Spleen (tissue), 11 donors: ENCODE results near the gene MGAT4D. TPM values are rescaled to one million over a fixed set of nuclear protein-coding genes. Genes with fewer than 3 reads are reported as not detected.
A peak's percentile ranks its signal among the peaks of the same experiment; 100 is the strongest.
"Not testable (repeated sequence)": the region's sequence is repeated elsewhere in the genome, so short reads cannot be mapped to it uniquely, and the experiment has no call there.

Source experiments
- DNase-seq: peaks from one replicate; pipeline ENCODE4 v3.0.0-alpha.2; 2020
- H3K27ac ChIP-seq, 8 donors: fragments of 200-600 bp; sonication (generic) in 7 of 8; 1 replicate in 4 of 8; 2 replicates in 4 of 8; pipeline versions ENCODE4 v1.5.0 to v1.8.0; 2016 to 2021; ENCODE audit warnings: inconsistent platforms in 4 of 8, mild to moderate bottlenecking in 4 of 8, moderate library complexity in 1 of 8
- H3K27me3 ChIP-seq, 7 donors: fragments of 200-600 bp; sonication (generic) in 6 of 7; replicated peaks in 1 of 7; 1 replicate in 4 of 7; 2 replicates in 3 of 7; pipeline versions ENCODE4 v1.5.0 to v1.8.0; 2016 to 2021; ENCODE audit warnings: inconsistent platforms in 3 of 7, mild to moderate bottlenecking in 1 of 7
- H3K36me3 ChIP-seq, 6 donors: fragments of 200-600 bp; sonication (generic) in 5 of 6; 1 replicate in 4 of 6; 2 replicates in 2 of 6; pipeline versions ENCODE4 v1.5.0 to v1.8.0; 2016 to 2021; ENCODE audit warnings: inconsistent platforms in 2 of 6
- H3K4me1 ChIP-seq, 6 donors: fragments of 200-600 bp; sonication (generic) in 5 of 6; 1 replicate in 3 of 6; 2 replicates in 3 of 6; pipeline versions ENCODE4 v1.5.0 to v1.8.0; 2016 to 2021; ENCODE audit warnings: inconsistent platforms in 3 of 6
- H3K4me3 ChIP-seq, 8 donors: fragments of 200-600 bp; sonication (generic) in 7 of 8; 1 replicate in 4 of 8; 2 replicates in 4 of 8; pipeline versions ENCODE4 v1.5.0 to v1.8.0; 2016 to 2021; ENCODE audit warnings: inconsistent platforms in 4 of 8, mild to moderate bottlenecking in 4 of 8, moderate library complexity in 2 of 8
- H3K9me3 ChIP-seq, 8 donors: fragments of 200-600 bp; sonication (generic) in 7 of 8; 1 replicate in 4 of 8; 2 replicates in 4 of 8; pipeline versions ENCODE4 v1.5.0 to v1.8.0; 2016 to 2021; ENCODE audit warnings: inconsistent platforms in 4 of 8
- POLR2A ChIP-seq, 3 donors: fragments of 450-650 bp; IDR thresholded peaks; one replicate each; pipeline ENCODE4 v1.5.1; 2017; ENCODE audit warnings: antibody characterized with exemption in 3 of 3, mild to moderate bottlenecking in 1 of 3
- POLR2AphosphoS5 ChIP-seq, 3 donors: sonication (generic); formaldehyde crosslinking; IDR thresholded peaks; one replicate each; pipeline ENCODE4 v1.5.1; 2017; ENCODE audit warnings: antibody characterized with exemption in 3 of 3
- WGBS, 5 donors: extraction: QIAGEN DNeasy Blood & Tissue Kit in 3 of 5; methylation state at CpG; one replicate each; pipeline versions ENCODE4 v1.1.5 to v1.1.7; 2013 to 2018; 5-methylcytosine and 5-hydroxymethylcytosine counted together
- intact Hi-C: fragments of 100-400 bp; cut with DNase I; formaldehyde crosslinking; loops from one replicate; pipeline ENCODE4 v1.15.0; 2023; ENCODE audit warnings: low total_unique reads
- polyA plus RNA-seq, 3 donors: library from polyadenylated mRNA; stranded (reverse); fragments of 200-250 nt; gene quantifications; one replicate each; pipeline ENCODE4 v1.2.1, GENCODE V29; 2013
- total RNA-seq, 7 donors: library from RNA; depleted of rRNA in 3 of 7; stranded (reverse); fragments of >200 nt in 3 of 7; fragmentation: NEBNext Ultra II Directional in 4 of 7; extraction: Animal tissue kit (Norgen Biotek cat#: 25700) in 4 of 7; gene quantifications; one replicate each; pipeline versions ENCODE4 v1.1.0 to v1.2.1, GENCODE V29; 2016 to 2021
- TF ChIP-seq, protein P1 (sequence below), 11 experiments: fragments of 200-600 bp in 7 of 11; fragments of 450-650 bp in 4 of 11; sonication (generic) in 4 of 11; IDR thresholded peaks in 8 of 11; conservative IDR thresholded peaks in 3 of 11; 1 replicate in 7 of 11; 2 replicates in 4 of 11; pipeline versions ENCODE4 v1.4.0 to v1.8.0; 2016 to 2021; ENCODE audit warnings: antibody characterized with exemption in 11 of 11, inconsistent platforms in 4 of 11, mild to moderate bottlenecking in 1 of 11
- donor health status: healthy with polysubstance abuse.
- donor health status: DM: no; HTN: no; CAD: no; lungs with moderate emphysema.
- donor health status: DM: no; HTN: no; CAD: no.
- donor health status: Bipolar disorder and iron deficiency.
- donor health status: healthy.
- donor health status: DM: no; HTN: no; CAD: no.
- donor health status: DM: yes; HTN: yes; CAD: no.

MGAT4D gene
- total and polyA plus RNA-seq, 10 donors: not detected

DNA sequence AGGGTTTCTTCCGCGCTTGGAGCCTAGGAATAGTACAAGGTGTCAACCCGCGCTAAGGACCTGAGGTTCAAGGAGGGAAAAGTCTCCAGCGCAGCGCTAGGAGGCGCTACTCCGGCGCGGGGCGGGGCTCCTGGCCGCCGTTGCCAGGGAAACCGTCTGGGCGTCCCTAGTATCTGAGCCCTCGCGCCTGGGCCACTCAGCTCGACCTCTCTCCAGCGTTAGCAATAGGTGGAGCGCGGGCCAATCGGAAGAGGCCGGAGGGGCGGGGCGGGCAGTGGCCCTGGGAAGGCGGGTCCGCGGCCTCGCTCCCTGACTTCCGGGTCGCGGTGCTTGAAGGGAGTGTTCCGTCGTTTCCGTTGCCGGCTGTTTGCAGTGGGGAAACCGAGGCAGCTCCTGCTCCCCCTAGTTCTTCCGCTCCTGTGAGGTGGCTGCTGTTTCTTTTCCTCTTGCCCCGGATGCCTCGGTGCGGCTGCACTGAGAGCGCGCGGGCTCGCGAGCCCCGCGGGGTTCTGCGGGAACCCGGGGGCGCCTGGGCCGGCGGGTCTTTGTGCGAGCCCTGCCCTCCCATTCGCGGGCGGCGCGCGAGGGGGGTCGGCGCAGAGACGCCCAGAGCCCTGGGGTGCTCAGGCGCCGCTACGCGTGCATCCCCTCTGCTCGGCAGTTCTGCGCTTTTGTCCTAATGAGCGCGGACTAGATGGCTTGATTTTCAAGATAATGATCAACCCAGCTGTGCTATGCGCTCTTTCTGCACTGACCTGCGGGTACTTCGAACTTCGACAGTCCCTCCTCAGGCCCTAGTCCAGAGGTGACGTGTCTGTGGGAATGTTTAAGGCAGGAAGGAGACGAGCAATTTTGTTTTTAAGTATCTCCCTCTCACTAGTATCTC, 26.0 kb upstream of the MGAT4D start, which contains the start of gene ELMOD2:
TSS of gene ELMOD2 (plus strand) at position 312 of the 886 bp plus-strand sequence. CDS start 1,261 bp downstream, outside the sequence.
- peak within 1 kb of the TSS; percentile 84 to 95 (median 90) for H3K27ac ChIP-seq
- peak within 1 kb of the TSS; percentile 66 to 94 (median 85) for H3K4me3 ChIP-seq
- H3K27me3 ChIP-seq: no peaks in the 10 kb centered on the region
- peak; percentile 100 for DNase-seq
- WGBS, 5 donors: 0 to 1% (median 0%) methylated on average over 32 to 77 of the region's 77 CpGs
- peaks cover 0 to 17% (median 4%) of the 10 kb centered on the region in 6 donors for H3K36me3 ChIP-seq
- H3K4me1 ChIP-seq: peaks cover 4 to 32% (median 18%) of the 10 kb centered on the region in 6 donors
- intact Hi-C loops: no loop called here
- TF ChIP-seq POLR2AphosphoS5 (IDR thresholded peaks at IDR 0.05): peak; percentile 93 to 94 (median 93)
- TF ChIP-seq POLR2A (IDR thresholded peaks at IDR 0.05): peak in 1 of 3 donors; percentile 15
- TF ChIP-seq, protein P1, sequence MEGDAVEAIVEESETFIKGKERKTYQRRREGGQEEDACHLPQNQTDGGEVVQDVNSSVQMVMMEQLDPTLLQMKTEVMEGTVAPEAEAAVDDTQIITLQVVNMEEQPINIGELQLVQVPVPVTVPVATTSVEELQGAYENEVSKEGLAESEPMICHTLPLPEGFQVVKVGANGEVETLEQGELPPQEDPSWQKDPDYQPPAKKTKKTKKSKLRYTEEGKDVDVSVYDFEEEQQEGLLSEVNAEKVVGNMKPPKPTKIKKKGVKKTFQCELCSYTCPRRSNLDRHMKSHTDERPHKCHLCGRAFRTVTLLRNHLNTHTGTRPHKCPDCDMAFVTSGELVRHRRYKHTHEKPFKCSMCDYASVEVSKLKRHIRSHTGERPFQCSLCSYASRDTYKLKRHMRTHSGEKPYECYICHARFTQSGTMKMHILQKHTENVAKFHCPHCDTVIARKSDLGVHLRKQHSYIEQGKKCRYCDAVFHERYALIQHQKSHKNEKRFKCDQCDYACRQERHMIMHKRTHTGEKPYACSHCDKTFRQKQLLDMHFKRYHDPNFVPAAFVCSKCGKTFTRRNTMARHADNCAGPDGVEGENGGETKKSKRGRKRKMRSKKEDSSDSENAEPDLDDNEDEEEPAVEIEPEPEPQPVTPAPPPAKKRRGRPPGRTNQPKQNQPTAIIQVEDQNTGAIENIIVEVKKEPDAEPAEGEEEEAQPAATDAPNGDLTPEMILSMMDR (IDR thresholded peaks at IDR 0.05 in 8 of 11, conservative IDR thresholded peaks at IDR 0.05 in 3 of 11): peak; percentile 87 to 96 (median 93)
- H3K9me3 ChIP-seq: no peaks in the 10 kb centered on the region

DNA sequence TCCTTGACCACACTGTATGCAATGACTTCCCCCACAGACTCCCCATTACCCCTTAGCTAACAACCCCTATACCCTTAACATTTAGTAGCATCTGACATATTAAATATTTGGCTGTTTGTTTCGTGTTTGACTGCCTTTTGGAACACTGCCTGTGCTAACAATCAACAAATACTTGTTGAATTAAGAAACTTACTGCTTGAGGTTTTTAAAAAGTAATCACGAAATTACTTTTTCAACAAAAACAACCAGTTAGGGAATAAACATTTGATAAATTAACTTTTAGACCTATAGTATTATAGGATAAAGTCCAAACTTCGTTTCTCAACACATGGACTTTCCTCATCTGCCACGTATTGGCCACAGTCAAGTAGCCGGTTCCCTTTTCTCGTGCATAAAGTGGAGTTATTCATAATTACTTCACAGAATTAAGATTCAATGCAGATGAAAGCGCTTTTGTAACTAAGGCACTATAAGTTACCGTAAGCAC, 25.3 kb upstream of the MGAT4D start:
- H3K4me3 ChIP-seq: peak overlapping the region; percentile 21 to 94 (median 85)
- TF ChIP-seq POLR2AphosphoS5 (IDR thresholded peaks at IDR 0.05) (no peak), POLR2A (IDR thresholded peaks at IDR 0.05) (no peak)
- TF ChIP-seq, protein P1 (IDR thresholded peaks at IDR 0.05 in 8 of 11, conservative IDR thresholded peaks at IDR 0.05 in 3 of 11): no peak
- 18 to 30% (median 21%) methylated on average over 8 of the region's 8 CpGs for WGBS, 5 donors
- no peaks in the 10 kb centered on the region for H3K9me3 ChIP-seq
- peaks cover 0 to 12% (median 3%) of the 10 kb centered on the region in 6 donors for H3K36me3 ChIP-seq
- H3K27ac ChIP-seq: peak overlapping the region in 7 of 8 donors; percentile 86 to 95 (median 90)
- H3K4me1 ChIP-seq: peaks cover 4 to 32% (median 18%) of the 10 kb centered on the region in 6 donors
- DNase-seq: no peak
- H3K27me3 ChIP-seq: no peaks in the 10 kb centered on the region
- intact Hi-C loops: no loop called here

DNA sequence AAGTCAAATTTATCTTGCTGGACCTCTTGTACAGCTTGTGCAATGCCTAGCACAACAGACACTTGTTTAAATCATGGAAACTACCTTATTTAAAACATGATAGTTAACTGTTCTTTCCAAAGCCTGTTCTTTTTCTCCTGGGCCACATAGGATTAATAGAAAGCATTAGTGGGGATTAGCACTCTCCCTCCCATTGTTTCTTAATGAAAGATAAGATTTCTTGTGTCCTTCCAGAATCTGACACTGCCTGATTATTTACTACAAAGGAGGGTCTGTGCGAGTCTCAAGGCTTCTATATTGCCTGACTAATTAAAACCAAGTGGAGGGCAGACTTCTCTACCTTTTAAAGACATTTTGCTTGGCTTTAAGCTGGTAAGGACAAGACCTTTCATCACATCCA, 17.3 kb upstream of the MGAT4D start:
- H3K4me1 ChIP-seq: no peaks in the 10 kb centered on the region
- no peak overlapping the region for H3K27ac ChIP-seq
- peaks cover 0 to 7% (median 0%) of the 10 kb centered on the region in 8 donors for H3K9me3 ChIP-seq
- no peak for DNase-seq
- H3K4me3 ChIP-seq: no peak overlapping the region
- intact Hi-C loops: no loop called here
- TF ChIP-seq, protein P1 (IDR thresholded peaks at IDR 0.05 in 8 of 11, conservative IDR thresholded peaks at IDR 0.05 in 3 of 11): no peak
- TF ChIP-seq POLR2AphosphoS5 (IDR thresholded peaks at IDR 0.05) (no peak), POLR2A (IDR thresholded peaks at IDR 0.05) (no peak)
- peaks cover 0 to 8% (median 0%) of the 10 kb centered on the region in 7 donors for H3K27me3 ChIP-seq
- 0 to 83% (median 61%) methylated on average over 1 of the region's 1 CpG for WGBS, 5 donors
- H3K36me3 ChIP-seq: no peaks in the 10 kb centered on the region

DNA sequence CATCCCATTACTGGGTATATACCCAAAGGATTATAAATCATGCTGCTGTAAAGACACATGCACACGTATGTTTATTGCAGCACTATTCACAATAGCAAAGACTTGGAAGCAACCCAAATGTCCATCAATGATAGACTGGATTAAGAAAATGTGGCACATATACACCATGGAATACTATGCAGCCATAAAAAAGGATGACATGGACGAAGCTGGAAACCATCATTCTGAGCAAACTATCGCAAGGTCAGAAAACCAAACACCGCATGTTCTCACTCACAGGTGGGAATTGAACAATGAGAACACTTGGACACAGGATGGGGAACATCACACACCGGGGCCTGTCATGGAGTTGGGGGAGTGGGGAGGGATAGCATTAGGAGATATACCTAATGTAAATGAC, 15.7 kb upstream of the MGAT4D start:
- peaks cover 0 to 14% (median 0%) of the 10 kb centered on the region in 7 donors for H3K27me3 ChIP-seq
- H3K27ac ChIP-seq, H3K36me3 ChIP-seq, H3K4me1 ChIP-seq, intact Hi-C loops, H3K9me3 ChIP-seq, DNase-seq, H3K4me3 ChIP-seq: not testable (repeated sequence)
- WGBS, 5 donors: 92 to 96% (median 94%) methylated on average over 5 of the region's 5 CpGs
